Left lung (tissue), 10 donors: ENCODE results near the gene SDCCAG8. TPM values are rescaled to one million over a fixed set of nuclear protein-coding genes. Genes with fewer than 3 reads are reported as not detected.
A peak's percentile ranks its signal among the peaks of the same experiment; 100 is the strongest.

Experiments
- ATAC-seq: fragments of 200-7000 bp; cut with Tn5 transposase; one replicate; pipeline ENCODE4 v1.9.1; 2020; ENCODE audit warnings: moderate library complexity
- DNase-seq, 4 donors: peaks; one replicate each; pipeline ENCODE4 v3.0.0-alpha.2; 2013 to 2020
- H3K27ac ChIP-seq, 2 donors: fragments of 200-600 bp; sonication (generic) in 1 of 2; one replicate each; pipeline versions ENCODE4 v1.5.0 to v1.8.0; 2020 to 2021
- H3K27me3 ChIP-seq, 2 donors: fragments of 200-600 bp; sonication (generic) in 1 of 2; one replicate each; pipeline versions ENCODE4 v1.5.0 to v1.8.0; 2020 to 2021
- H3K36me3 ChIP-seq, 2 donors: fragments of 200-600 bp; sonication (generic) in 1 of 2; one replicate each; pipeline versions ENCODE4 v1.5.0 to v1.8.0; 2020 to 2021
- H3K4me1 ChIP-seq, 2 donors: fragments of 200-600 bp; one replicate each; pipeline ENCODE4 v1.8.0; 2021
- H3K4me3 ChIP-seq, 2 donors: fragments of 200-600 bp; sonication (generic) in 1 of 2; one replicate each; pipeline versions ENCODE4 v1.5.0 to v1.8.0; 2020 to 2021; ENCODE audit warnings: mild to moderate bottlenecking in 1 of 2
- H3K9me3 ChIP-seq, 2 donors: fragments of 200-600 bp; sonication (generic) in 1 of 2; one replicate each; pipeline versions ENCODE4 v1.5.0 to v1.8.0; 2020 to 2021
- intact Hi-C, 2 donors: fragments of 100-400 bp; cut with DNase I; formaldehyde crosslinking; loops; one replicate each; pipeline versions ENCODE4 v1.11.2 to v1.14.2; 2022
- polyA plus RNA-seq, 6 donors: library from polyadenylated mRNA; unstranded; fragments of 120-200 nt; gene quantifications; one replicate each; pipeline ENCODE4 v1.2.1, GENCODE V29; 2013; ENCODE audit not compliant: insufficient read length in 6 of 6
- total RNA-seq, 2 donors: library from RNA; stranded (reverse); fragmentation: NEBNext Ultra II Directional; extraction: Animal tissue kit (Norgen Biotek cat#: 25700); gene quantifications; one replicate each; pipeline ENCODE4 v1.2.1, GENCODE V29; 2021
- TF ChIP-seq, protein P1 (sequence below), 2 donors: fragments of 200-600 bp; sonication (generic) in 1 of 2; IDR thresholded peaks; one replicate each; pipeline versions ENCODE4 v1.5.0 to v1.8.0; 2021; ENCODE audit warnings: antibody characterized with exemption in 2 of 2
- donor health status: DM: no; HTN: yes; CAD: no.
- donor health status: DM: no; HTN: no; CAD: no.

The SDCCAG8 gene
- total and polyA plus RNA-seq, 8 donors = 36.6 to 83.7 (median 44.6) TPM

DNA sequence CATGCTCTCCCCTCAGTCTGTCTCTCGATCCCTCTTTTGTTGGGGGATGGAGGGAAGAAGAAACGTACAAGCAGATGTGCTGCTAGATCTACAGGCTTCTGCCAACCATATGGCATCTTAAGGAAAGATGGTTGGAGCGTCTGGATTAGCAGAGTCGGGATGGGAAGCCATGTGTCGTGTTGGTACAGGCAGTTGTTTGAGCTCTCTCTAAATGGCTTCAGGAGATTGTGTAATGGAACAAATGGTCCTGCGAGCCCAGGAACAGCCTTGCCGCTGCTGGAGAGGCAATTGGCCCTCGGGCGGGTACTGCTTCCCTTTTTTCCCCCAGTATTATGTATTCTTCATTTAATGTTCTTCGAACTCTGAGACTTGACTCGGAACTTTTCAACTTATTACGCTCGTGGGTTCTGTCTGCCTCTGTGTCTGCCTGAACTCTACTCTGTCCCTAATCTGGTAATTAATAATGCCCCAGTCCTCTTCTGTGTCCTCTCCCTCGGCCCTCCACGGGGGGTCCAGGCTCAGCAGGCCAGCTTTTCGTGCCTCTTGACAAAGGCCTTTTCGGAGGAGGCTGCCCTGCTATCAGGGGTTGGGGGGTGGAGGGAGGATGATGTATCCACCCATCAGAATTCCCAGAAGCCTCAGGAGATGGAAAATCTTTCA is 215.3 kb downstream of the SDCCAG8 start:
- Histone ChIP-seq H3K36me3 (peaks cover 0 to 12% of the 10 kb centered on the region in 2 donors), H3K4me1 (peaks cover 0 to 32% of the 10 kb centered on the region in 2 donors), H3K9me3 (no peaks in the 10 kb centered on the region), H3K27me3 (no peaks in the 10 kb centered on the region), H3K27ac (no peak overlapping the region), H3K4me3 (no peak overlapping the region)
- intact Hi-C loops = no loop called here
- ATAC-seq (no peak), DNase-seq (peak in 1 of 4 donors; percentile 72)
- TF ChIP-seq, protein P1, sequence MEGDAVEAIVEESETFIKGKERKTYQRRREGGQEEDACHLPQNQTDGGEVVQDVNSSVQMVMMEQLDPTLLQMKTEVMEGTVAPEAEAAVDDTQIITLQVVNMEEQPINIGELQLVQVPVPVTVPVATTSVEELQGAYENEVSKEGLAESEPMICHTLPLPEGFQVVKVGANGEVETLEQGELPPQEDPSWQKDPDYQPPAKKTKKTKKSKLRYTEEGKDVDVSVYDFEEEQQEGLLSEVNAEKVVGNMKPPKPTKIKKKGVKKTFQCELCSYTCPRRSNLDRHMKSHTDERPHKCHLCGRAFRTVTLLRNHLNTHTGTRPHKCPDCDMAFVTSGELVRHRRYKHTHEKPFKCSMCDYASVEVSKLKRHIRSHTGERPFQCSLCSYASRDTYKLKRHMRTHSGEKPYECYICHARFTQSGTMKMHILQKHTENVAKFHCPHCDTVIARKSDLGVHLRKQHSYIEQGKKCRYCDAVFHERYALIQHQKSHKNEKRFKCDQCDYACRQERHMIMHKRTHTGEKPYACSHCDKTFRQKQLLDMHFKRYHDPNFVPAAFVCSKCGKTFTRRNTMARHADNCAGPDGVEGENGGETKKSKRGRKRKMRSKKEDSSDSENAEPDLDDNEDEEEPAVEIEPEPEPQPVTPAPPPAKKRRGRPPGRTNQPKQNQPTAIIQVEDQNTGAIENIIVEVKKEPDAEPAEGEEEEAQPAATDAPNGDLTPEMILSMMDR (IDR thresholded peaks at IDR 0.05) = no peak

DNA sequence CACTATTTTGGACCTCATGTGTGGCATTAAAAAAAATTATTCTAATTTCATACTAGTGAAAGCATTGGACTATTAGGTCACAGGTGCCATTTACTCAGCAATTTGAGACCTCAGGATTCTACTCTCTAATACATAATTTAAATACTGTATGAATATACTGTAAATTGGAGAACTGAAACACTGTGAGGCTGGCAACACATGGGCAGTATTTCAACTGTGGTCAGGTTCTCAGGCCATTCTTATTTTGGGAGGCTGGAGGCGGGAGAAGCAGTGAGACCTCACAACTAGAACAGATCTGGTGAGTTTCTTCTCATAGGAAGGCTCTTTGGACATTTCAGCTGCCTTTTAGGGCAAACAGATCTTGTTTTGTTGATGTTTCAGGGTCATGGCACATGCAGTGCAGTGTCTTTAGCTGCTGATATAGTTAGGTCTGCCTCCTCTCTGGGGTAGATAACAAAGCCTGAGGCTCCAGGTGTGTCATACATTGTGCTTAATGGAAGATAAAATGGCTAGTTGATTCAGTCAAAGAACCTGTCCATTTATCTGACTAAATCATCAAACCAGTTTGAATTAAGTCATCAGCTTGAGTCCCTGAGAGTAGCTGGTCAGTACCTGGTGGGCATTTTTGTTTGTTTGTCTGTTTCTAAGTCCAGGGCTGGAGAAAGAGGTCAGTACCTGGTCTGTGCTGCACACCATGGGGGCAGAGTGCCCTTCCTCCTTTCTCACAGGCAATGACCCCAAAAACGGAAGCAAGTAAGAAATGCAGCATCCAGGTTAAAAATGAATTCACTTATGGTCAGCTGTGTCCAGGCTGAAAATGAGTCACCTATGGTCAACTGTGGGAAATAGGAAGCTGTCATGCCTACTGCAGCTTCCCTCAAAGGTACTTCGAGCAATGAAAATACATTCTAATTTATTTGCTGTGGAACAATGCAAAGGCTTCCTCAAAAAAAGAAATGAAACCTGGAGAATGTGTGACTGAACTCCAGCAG is 216.2 kb downstream of the SDCCAG8 start:
- Histone ChIP-seq H3K9me3 (no peaks in the 10 kb centered on the region), H3K36me3 (peaks cover 0 to 12% of the 10 kb centered on the region in 2 donors), H3K27ac (peak overlapping the region in 1 of 2 donors; percentile 3), H3K27me3 (no peaks in the 10 kb centered on the region), H3K4me3 (no peak overlapping the region), H3K4me1 (peaks cover 0 to 33% of the 10 kb centered on the region in 2 donors)
- DNase-seq (no peak), ATAC-seq (peak; percentile 21)
- intact Hi-C loops = no loop called here
- TF ChIP-seq, protein P1 (IDR thresholded peaks at IDR 0.05) = no peak

DNA sequence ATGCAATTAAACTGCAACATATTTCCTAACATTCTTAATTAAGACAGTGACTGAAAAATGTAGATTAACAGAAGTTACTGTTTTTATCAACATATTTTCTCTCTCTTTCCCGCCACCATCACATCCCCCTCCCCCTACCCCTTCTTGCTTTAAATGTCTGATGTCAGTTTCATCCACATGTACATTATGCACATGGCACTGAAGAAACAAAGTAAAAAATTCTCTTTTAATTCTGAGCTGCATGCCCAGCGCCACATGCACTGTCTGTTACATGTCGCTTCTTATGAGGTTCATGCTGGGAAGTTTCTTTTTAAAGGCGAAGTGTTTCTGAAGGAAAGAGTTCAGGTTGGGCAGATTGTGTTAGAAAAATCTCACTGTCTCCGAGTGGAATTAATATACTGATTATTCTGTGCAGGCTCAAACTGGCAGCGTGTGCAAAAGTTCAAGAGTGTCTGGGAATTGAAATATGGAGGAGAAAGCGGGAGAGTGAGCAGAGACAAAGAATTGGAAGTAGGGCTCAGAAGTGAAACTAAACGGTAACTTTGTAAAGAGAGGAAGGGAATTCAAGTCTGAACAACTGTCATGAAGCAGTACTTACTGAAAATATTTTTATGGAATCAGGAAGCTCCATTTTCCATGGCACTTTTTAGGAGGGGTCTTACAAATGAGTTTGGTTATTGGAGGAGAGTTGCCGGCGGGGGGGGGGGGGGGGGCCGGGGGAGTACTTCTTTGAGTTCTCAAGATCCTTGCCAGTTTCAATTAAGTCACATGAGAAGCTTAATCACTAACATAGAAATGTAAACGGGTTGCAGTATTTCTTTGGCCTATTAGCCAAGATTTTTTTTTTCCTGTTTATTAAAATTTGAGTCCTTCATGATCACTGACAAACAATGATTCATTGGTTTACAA is 217.6 kb downstream of the SDCCAG8 start:
- Histone ChIP-seq H3K4me3 (peak overlapping the region; percentile 3 to 30), H3K36me3 (peaks cover 0 to 12% of the 10 kb centered on the region in 2 donors), H3K27me3 (no peaks in the 10 kb centered on the region), H3K27ac (peak overlapping the region; percentile 49 to 56), H3K4me1 (peaks cover 0 to 43% of the 10 kb centered on the region in 2 donors), H3K9me3 (no peaks in the 10 kb centered on the region)
- DNase-seq (peak in 2 of 4 donors; percentile 36 to 43), ATAC-seq (peak; percentile 62)
- intact Hi-C loops = no loop called here
- TF ChIP-seq, protein P1 (IDR thresholded peaks at IDR 0.05) = no peak

DNA sequence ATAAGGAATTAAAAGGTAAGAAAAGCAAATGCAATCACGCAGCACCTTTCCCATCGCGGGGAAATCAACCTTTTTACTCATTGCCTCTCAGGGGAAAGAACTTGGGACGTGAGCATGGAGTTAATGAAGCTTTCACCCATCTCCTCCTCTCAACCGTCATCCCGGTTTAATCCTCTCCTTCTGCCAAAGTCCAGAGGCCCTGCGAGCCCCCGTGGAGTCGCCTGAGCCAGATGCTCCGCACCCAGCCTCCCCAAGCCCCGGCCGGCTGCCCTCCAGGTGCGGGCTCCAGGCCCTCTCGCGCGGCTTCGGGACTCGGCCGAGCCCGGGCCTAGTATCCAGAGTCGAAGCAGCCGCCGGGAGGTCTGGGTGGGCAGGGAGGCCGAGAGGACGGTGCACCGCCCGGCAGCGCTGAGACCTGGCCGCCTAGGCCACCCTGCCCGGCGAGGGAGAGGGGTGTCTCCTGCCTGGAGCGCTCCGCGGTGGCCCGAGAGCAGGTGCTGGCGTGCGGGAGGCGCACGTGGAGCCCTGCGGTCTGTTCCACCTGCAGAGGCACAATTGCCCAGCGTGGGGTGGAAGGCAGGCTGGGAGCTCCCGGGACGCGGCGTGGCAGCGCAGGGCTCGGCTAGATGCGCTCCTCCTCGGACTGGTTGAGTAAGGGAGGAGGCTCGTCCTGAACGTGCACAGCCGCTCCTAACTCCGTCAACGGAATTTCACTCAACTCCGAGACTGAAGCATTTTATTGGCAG is 218.5 kb downstream of the SDCCAG8 start:
- Histone ChIP-seq H3K27ac (peak overlapping the region; percentile 49 to 56), H3K4me1 (peaks cover 0 to 43% of the 10 kb centered on the region in 2 donors), H3K4me3 (no peak overlapping the region), H3K9me3 (no peaks in the 10 kb centered on the region), H3K36me3 (peaks cover 0 to 12% of the 10 kb centered on the region in 2 donors), H3K27me3 (no peaks in the 10 kb centered on the region)
- no peak for ATAC-seq
- TF ChIP-seq, protein P1 (IDR thresholded peaks at IDR 0.05) = no peak
- peak in 1 of 4 donors; percentile 75 for DNase-seq
- intact Hi-C loops = no loop called here
